ENCODE results near the gene RBMS2.
"Not testable (repeated sequence)": the region's sequence is repeated elsewhere in the genome, so short reads cannot be mapped to it uniquely, and the experiment has no call there.

Gene RBMS2

GRCh38 chr12:56521590-56522371, at the start of gene RBMS2:
TSS of gene RBMS2 (plus strand) at chr12:56521820. CDS start at chr12:56522024, 204 bp downstream.
- DNase-seq: peak; percentile 34 to 60

- no peak for DNase-seq
Observed at GRCh38 chr12:56474389-56474788, 47.2 kb upstream of the RBMS2 start.

- no peak for DNase-seq
Observed at GRCh38 chr12:56476143-56476542, 45.5 kb upstream of the RBMS2 start.

- no peak for DNase-seq
Observed at GRCh38 chr12:56476972-56477432, 44.6 kb upstream of the RBMS2 start.

- no peak for DNase-seq
Observed at GRCh38 chr12:56477521-56478225, 43.9 kb upstream of the RBMS2 start.

- no peak for DNase-seq
Observed at GRCh38 chr12:56479625-56480024, 42.0 kb upstream of the RBMS2 start.

GRCh38 chr12:56484566-56484965, 37.1 kb upstream of the RBMS2 start:
- no peak for DNase-seq

GRCh38 chr12:56486694-56487093, 34.9 kb upstream of the RBMS2 start:
- no peak for DNase-seq

GRCh38 chr12:56487448-56488040, 34.1 kb upstream of the RBMS2 start:
- peak in 1 of 2 donors; percentile 5 for DNase-seq

GRCh38 chr12:56488041-56488955, 33.3 kb upstream of the RBMS2 start, which contains the start of gene GLS2:
TSS of gene GLS2 (minus strand) at chr12:56488161. CDS start at chr12:56488118, 43 bp downstream.
- DNase-seq: peak; percentile 79 to 83

- no peak for DNase-seq
Observed at GRCh38 chr12:56490360-56490759, 31.3 kb upstream of the RBMS2 start.

- not testable (repeated sequence) for DNase-seq
Observed at GRCh38 chr12:56493409-56494105, 28.1 kb upstream of the RBMS2 start.

- DNase-seq: not testable (repeated sequence)
Observed at GRCh38 chr12:56494106-56494415, 27.6 kb upstream of the RBMS2 start.

- DNase-seq: not testable (repeated sequence)
Observed at GRCh38 chr12:56494481-56494880, 27.1 kb upstream of the RBMS2 start.

GRCh38 chr12:56496704-56497103, 24.9 kb upstream of the RBMS2 start:
- DNase-seq: peak; percentile 23 to 63

GRCh38 chr12:56498126-56498902, 23.3 kb upstream of the RBMS2 start:
- not testable (repeated sequence) for DNase-seq

- not testable (repeated sequence) for DNase-seq
Observed at GRCh38 chr12:56499452-56499851, 22.2 kb upstream of the RBMS2 start.

GRCh38 chr12:56499879-56500278, 21.7 kb upstream of the RBMS2 start:
- not testable (repeated sequence) for DNase-seq

- DNase-seq: no peak
Observed at GRCh38 chr12:56510786-56511185, 10.8 kb upstream of the RBMS2 start.

GRCh38 chr12:56514014-56514318, 7.7 kb upstream of the RBMS2 start:
- DNase-seq: not testable (repeated sequence)

- DNase-seq: no peak
Observed at GRCh38 chr12:56517854-56518253, 3.8 kb upstream of the RBMS2 start.
